Calu3 (cell line): ENCODE data around the gene GIPC1. TPM values are rescaled to one million over a fixed set of nuclear protein-coding genes. Genes with fewer than 3 reads are reported as not detected.

Source experiments
- BruUV-seq: library from RNA; stranded (reverse); fragments of 400-500 nt; replicated peaks from 2 replicates; lab custom pipeline; 2021; lab: Mats Ljungman, UMichigan
- CTCF ChIA-PET: fragments of 300-600 bp; sonication (Branson Sonifier 250); formaldehyde crosslinking; loops from one replicate; lab custom pipeline; 2022; ENCODE audit warnings: antibody characterized with exemption; lab: Charles Lee
- DNase-seq: peaks from one replicate; pipeline ENCODE4 v3.0.0; 2022
- H3K27ac Mint-ChIP-seq: one replicate; pipeline ENCODE4 v1.8.0; 2022; ENCODE audit warnings: mixed read lengths; ENCODE audit not compliant: unreplicated experiment
- H3K27me3 Mint-ChIP-seq: one replicate; pipeline ENCODE4 v1.8.0; 2022; ENCODE audit warnings: mixed read lengths; ENCODE audit not compliant: unreplicated experiment
- H3K36me3 Mint-ChIP-seq: one replicate; pipeline ENCODE4 v1.8.0; 2022; ENCODE audit warnings: mild to moderate bottlenecking, moderate library complexity, mixed read lengths; ENCODE audit not compliant: insufficient read depth, unreplicated experiment
- H3K4me1 Mint-ChIP-seq: one replicate; pipeline ENCODE4 v1.8.0; 2022; ENCODE audit warnings: mild to moderate bottlenecking, low read depth, mixed read lengths; ENCODE audit not compliant: unreplicated experiment
- H3K4me3 Mint-ChIP-seq: one replicate; pipeline ENCODE4 v1.8.0; 2022; ENCODE audit warnings: mild to moderate bottlenecking, low read depth, moderate library complexity, mixed read lengths; ENCODE audit not compliant: unreplicated experiment
- H3K9me3 Mint-ChIP-seq: one replicate; pipeline ENCODE4 v1.8.0; 2022; ENCODE audit warnings: low read depth, mixed read lengths; ENCODE audit not compliant: unreplicated experiment
- intact Hi-C: fragments of 100-400 bp; cut with micrococcal nuclease; formaldehyde crosslinking; loops from one replicate; pipeline ENCODE4 v1.10.0; 2022; ENCODE audit not compliant: unreplicated experiment
- total RNA-seq: library from RNA; stranded (reverse); gene quantifications from 2 replicates; pipeline ENCODE4 v1.2.3, GENCODE V29; 2022
- TF ChIP-seq, protein P1 (sequence below): fragments of 200-600 bp; IDR thresholded peaks from one replicate; pipeline ENCODE4 v1.8.0; 2022; ENCODE audit warnings: antibody characterized with exemption; ENCODE audit not compliant: unreplicated experiment

The GIPC1 gene
- total RNA-seq, 1 experiment from 2014 or later, result 139 TPM

DNA sequence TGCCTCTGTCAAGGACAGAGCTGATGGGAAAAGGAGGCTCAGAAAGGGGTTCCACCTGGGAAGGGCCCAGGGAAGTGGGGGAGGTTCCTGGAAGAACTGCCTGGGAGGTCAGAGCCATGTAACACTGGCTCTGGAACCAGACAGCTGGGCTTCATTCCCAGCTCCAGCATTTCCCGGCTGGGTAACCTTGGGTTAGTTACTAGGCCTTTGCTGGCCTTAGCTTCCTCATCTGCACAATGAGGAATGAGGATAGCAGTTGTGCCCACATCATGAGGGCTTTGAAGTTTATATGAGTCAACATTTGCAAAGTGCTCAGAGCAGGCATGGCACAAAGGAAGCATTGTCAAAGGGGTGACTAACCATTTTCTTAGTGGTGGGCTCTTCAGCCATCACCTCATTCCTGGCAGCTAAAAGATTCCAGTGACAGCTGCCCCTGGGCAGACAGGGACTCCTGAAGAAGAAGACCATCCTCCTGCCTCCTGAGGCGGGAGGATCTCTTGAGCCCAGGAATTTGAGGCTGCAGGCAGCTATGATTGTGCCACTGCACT lies 24.0 kb upstream of the GIPC1 start:
- CTCF ChIA-PET, result interaction anchor here (0.5 to 0.6 kb wide), 4 partner anchors 9 to 309 kb away, joined by 5 to 6 read pairs (median 5); no protein-coding TSS in a partner anchor
- Mint-ChIP-seq H3K9me3 (no peaks in the 10 kb centered on the region), H3K36me3 (peaks cover 52% of the 10 kb centered on the region), H3K4me1 (peaks cover 26% of the 10 kb centered on the region), H3K4me3 (peak overlapping the region; percentile 15), H3K27ac (peak overlapping the region; percentile 89), H3K27me3 (no peaks in the 10 kb centered on the region)
- no TSS peak for BruUV-seq
- DNase-seq, result peak; percentile 67
- intact Hi-C loops, result loop anchor here (1.0 kb wide), 1 partner anchor 9 kb away; the partner anchor contains the start of gene TECR
- TF ChIP-seq, protein P1, sequence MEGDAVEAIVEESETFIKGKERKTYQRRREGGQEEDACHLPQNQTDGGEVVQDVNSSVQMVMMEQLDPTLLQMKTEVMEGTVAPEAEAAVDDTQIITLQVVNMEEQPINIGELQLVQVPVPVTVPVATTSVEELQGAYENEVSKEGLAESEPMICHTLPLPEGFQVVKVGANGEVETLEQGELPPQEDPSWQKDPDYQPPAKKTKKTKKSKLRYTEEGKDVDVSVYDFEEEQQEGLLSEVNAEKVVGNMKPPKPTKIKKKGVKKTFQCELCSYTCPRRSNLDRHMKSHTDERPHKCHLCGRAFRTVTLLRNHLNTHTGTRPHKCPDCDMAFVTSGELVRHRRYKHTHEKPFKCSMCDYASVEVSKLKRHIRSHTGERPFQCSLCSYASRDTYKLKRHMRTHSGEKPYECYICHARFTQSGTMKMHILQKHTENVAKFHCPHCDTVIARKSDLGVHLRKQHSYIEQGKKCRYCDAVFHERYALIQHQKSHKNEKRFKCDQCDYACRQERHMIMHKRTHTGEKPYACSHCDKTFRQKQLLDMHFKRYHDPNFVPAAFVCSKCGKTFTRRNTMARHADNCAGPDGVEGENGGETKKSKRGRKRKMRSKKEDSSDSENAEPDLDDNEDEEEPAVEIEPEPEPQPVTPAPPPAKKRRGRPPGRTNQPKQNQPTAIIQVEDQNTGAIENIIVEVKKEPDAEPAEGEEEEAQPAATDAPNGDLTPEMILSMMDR, result no peak

DNA sequence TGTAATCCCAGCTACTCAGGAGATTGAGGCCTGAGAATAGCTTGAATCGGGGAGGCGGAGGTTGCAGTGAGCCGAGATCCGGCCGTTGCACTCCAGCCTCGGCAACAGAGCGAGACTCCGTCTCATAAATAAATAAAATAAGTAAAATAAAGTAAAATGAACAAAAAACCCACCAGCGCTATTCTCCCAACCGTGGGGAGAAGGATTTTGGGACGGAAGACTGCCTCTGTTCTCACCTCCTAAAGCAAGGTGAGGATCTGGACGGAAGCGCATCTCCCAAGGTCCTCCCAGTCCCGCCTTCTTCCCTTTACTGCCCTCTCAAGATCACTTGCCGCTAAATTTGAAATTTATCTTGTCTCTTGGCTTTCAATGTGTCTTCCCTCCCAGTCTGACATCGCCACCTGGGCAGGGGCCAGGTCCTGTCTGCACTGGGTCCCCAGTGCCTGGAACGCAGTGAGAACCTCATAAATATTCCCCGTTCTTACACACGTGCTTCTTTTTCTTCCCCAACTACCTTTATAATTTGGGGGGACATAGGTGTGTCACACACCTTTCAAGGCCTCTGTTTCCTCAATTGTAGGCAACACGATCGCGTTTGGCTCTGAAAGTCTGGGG lies 23.4 kb upstream of the GIPC1 start:
- peak overlapping the region; percentile 89 for H3K27ac Mint-ChIP-seq
- H3K4me1 Mint-ChIP-seq, result peaks cover 31% of the 10 kb centered on the region
- no TSS peak for BruUV-seq
- no peaks in the 10 kb centered on the region for H3K9me3 Mint-ChIP-seq
- peak overlapping the region; percentile 15 for H3K4me3 Mint-ChIP-seq
- intact Hi-C loops, result no loop called here
- peaks cover 57% of the 10 kb centered on the region for H3K36me3 Mint-ChIP-seq
- H3K27me3 Mint-ChIP-seq, result no peaks in the 10 kb centered on the region
- CTCF ChIA-PET, result interaction anchor here (0.5 to 0.6 kb wide), 2 partner anchors 88 to 309 kb away, joined by 5 to 6 read pairs; no protein-coding TSS in a partner anchor
- TF ChIP-seq, protein P1, result no peak
- no peak for DNase-seq

DNA sequence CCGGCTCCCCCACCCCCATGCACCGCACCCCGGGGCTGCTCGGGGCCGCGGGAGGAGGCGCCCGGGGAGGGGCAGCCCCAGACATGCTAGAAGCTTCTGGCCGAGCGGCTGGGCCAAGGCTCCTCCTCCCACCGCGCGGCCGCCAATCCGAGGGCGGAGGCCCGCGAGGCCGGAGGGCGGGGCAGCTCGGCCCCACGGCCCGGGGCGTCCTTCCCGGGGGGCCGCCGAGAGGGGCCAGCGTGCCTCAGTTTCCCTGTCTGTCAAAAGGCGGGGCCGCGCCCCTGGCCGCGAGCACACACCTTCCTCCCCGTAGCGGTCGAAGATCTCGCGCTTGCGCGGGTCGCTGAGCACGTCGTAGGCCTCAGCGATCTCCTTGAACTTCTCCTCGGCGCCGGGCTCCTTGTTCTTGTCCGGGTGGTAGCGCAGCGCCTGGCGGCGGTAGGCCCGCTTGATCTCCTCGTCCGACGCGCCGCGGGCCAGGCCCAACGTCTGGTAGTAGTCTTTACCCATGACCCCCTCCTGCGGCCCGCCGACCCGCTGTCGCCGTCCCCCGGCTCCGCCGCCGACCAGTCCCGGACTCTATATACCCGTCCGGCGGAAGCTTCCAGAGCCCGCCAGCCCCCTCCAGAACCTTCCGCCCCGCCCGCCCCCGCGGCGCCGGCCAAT lies 22.0 kb upstream of the GIPC1 start, which contains the start of gene DNAJB1:
Gene DNAJB1 (minus strand): TSS at position 558 of the 666 bp plus-strand sequence. CDS start 48 bp downstream, at position 510.
- peak; percentile 73 for DNase-seq
- Mint-ChIP-seq H3K4me3 (peak within 1 kb of the TSS; percentile 81), H3K4me1 (peaks cover 31% of the 10 kb centered on the region), H3K36me3 (peaks cover 66% of the 10 kb centered on the region), H3K9me3 (no peaks in the 10 kb centered on the region), H3K27ac (peak within 1 kb of the TSS; percentile 89), H3K27me3 (no peaks in the 10 kb centered on the region)
- BruUV-seq, result no TSS peak
- TF ChIP-seq, protein P1, result no peak
- intact Hi-C loops, result no loop called here
- CTCF ChIA-PET, result interaction anchor here (0.6 to 1.1 kb wide), 3 partner anchors 12 to 744 kb away, joined by 3 to 6 read pairs (median 3); partner anchors contain the start of gene C19orf53

DNA sequence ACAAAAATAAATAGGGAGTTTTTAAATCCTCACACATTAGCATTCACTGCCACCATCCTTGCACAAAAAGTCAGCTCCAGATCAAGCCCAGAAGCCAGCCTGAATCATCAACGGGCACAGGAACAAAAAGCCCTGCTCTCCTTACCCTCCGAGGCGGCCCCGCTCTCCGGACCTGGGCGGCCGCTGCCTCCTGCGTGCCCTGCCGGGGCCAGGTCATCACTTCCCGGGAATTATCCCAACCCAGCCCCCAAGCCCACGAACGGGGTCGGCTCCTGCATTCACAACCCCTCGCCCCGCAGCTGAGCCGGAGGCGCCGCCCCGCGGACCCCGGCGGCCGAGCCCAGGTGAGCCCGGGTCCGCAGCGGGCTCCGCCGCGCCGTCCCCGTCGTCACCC lies 21.5 kb upstream of the GIPC1 start:
- intact Hi-C loops, result no loop called here

More for the DNA sequence above, 21.5 kb upstream of the GIPC1 start:
- CTCF ChIA-PET, result no interaction called here
- peaks cover 25% of the 10 kb centered on the region for H3K4me1 Mint-ChIP-seq
- H3K27me3 Mint-ChIP-seq, result no peaks in the 10 kb centered on the region
- peak overlapping the region; percentile 80 for H3K27ac Mint-ChIP-seq
- H3K9me3 Mint-ChIP-seq, result no peaks in the 10 kb centered on the region
- DNase-seq, result no peak
- peaks cover 71% of the 10 kb centered on the region for H3K36me3 Mint-ChIP-seq
- TF ChIP-seq, protein P1, result no peak
- H3K4me3 Mint-ChIP-seq, result peak overlapping the region; percentile 81
- no TSS peak for BruUV-seq
